Panc1 (cell line): ENCODE measurements around the gene BPTF.

Source experiments
- CTCF ChIP-seq: fragments of 450-650 bp; IDR thresholded peaks from 2 replicates; pipeline ENCODE4 v1.5.1; 2017; ENCODE audit warnings: mild to moderate bottlenecking
- REST ChIP-seq, 2 experiments: IDR thresholded peaks; 2 replicates each; pipeline ENCODE4 v1.6.1; 2011 to 2012; ENCODE audit warnings: low read depth in 2 of 2, control low read depth in 1 of 2, low read length in 1 of 2, mild to moderate bottlenecking in 1 of 2, moderate library complexity in 1 of 2; ENCODE audit not compliant: insufficient read depth in 1 of 2

GRCh38 chr17:67946513-67946912 lies 121.2 kb downstream of the BPTF start:
- TF ChIP-seq CTCF (no peak), REST (IDR thresholded peaks at IDR 0.05; ENCODE audit: insufficient read depth in 1 of 2, low read depth in 2 of 2, low read length in 1 of 2) (no peak)
